HEK293T (cell line): ENCODE measurements around the gene TSEN15.

Experiments used
- BHLHE40 ChIP-seq: fragments of 450-650 bp; IDR thresholded peaks from 2 replicates; pipeline ENCODE4 v1.6.1; 2016; ENCODE audit warnings: mild to moderate bottlenecking, moderate library complexity, borderline replicate concordance
- TARDBP ChIP-seq: fragments of 450-650 bp; IDR thresholded peaks from 2 replicates; pipeline ENCODE4 v1.6.1; 2016
- ZNF384 ChIP-seq: fragments of 450-650 bp; IDR thresholded peaks from 2 replicates; pipeline ENCODE4 v1.6.1; 2016

DNA sequence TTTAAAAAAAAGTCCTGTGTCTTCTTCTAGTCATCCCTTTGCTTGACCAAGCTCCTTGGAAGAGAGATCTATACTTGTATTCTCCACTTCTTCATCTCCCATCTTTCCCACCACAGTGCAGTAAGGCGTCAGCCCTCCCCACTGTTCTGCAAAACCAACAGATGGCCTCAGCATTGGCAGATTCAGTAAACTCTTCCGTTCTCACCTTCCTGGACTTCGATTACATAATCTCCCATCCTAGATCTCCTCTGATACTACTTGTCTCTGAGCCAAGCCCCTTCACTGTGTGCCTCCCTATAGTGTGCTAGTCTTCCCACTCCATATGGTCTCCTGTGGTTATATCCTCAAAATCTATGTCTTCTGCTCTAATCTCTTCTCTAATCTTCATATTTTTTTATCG is 12.4 kb upstream of the TSEN15 start:
- TF ChIP-seq ZNF384, result no peak
- no peak for TF ChIP-seq BHLHE40
- no peak for TF ChIP-seq TARDBP
